Brain microvascular endothelial cell (primary cell): ENCODE measurements around the gene SPP1.

Experiments used
- DNase-seq: peaks from one replicate; pipeline ENCODE4 v3.0.0-alpha.2; 2020
- H3K27ac ChIP-seq: fragments of 250-450 bp; sonication (Bioruptor Pico); 2 replicates; pipeline ENCODE4 v1.5.1; 2020; ENCODE audit warnings: mild to moderate bottlenecking, moderate library complexity
- H3K27me3 ChIP-seq: fragments of 250-450 bp; sonication (Bioruptor Pico); replicated peaks from 2 replicates; pipeline ENCODE4 v1.5.1; 2020; ENCODE audit warnings: mild to moderate bottlenecking
- H3K36me3 ChIP-seq: fragments of 250-450 bp; sonication (Bioruptor Pico); replicated peaks from 2 replicates; pipeline ENCODE4 v1.5.1; 2020; ENCODE audit warnings: mild to moderate bottlenecking
- H3K4me3 ChIP-seq: 2 replicates; pipeline ENCODE4 v1.5.1; 2011; ENCODE audit warnings: low read depth, mild to moderate bottlenecking, control low read depth, low read length, moderate library complexity
- CTCF ChIP-seq: IDR thresholded peaks from 2 replicates; pipeline ENCODE4 v1.5.1; 2011; ENCODE audit warnings: low read depth, mild to moderate bottlenecking, moderate library complexity, low read length, control low read depth, inconsistent platforms; ENCODE audit errors: missing control alignments
- in situ Hi-C: cut with HindIII; loops from 2 replicates; pipeline ENCODE4 v1.10.0; 2017; ENCODE audit warnings: low sequenced_read_pairs, low pct_ligation_motif_present

The SPP1 gene

DNA sequence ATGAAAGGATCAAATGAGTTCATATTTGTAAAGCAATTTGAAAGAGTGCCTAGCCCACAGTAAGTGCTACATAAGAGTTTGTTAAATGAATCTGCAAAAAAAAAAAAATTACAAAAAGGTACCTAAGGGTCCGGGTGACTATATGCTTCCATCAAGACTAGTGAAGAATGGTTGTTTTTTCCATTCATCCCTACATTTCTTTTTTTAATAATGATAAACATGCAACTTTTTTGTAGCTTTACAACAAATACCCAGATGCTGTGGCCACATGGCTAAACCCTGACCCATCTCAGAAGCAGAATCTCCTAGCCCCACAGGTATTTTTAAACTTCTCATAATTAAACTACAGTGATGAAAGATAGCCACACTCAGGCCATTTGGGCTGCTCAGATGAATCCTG is 4.3 kb downstream of the SPP1 start:
- Histone ChIP-seq H3K27me3 (no peaks in the 10 kb centered on the region), H3K36me3 (no peaks in the 10 kb centered on the region), H3K4me3 (no peak overlapping the region), H3K27ac (no peak overlapping the region)
- in situ Hi-C loops, result loop anchor here (10.0 kb wide), 1 partner anchor 125 kb away; no protein-coding TSS in a partner anchor
- DNase-seq, result no peak
- no peak for TF ChIP-seq CTCF

- Histone ChIP-seq H3K36me3 (no peaks in the 10 kb centered on the region), H3K4me3 (no peak overlapping the region), H3K27me3 (no peaks in the 10 kb centered on the region), H3K27ac (no peak overlapping the region)
- in situ Hi-C loops, result no loop called here
- DNase-seq, result no peak
- no peak for TF ChIP-seq CTCF
Measured at GRCh38 chr4:87981486-87981885, 6.0 kb downstream of the SPP1 start.

GRCh38 chr4:87982036-87982435 is 6.5 kb downstream of the SPP1 start:
- in situ Hi-C loops, result no loop called here
- no peak overlapping the region for H3K27ac ChIP-seq

GRCh38 chr4:87982446-87983010 is 7.0 kb downstream of the SPP1 start:
- no peak overlapping the region for H3K4me3 ChIP-seq
- no peak for TF ChIP-seq CTCF
- DNase-seq, result peak; percentile 38
- H3K36me3 ChIP-seq, result no peaks in the 10 kb centered on the region
- H3K27ac ChIP-seq, result no peak overlapping the region
- in situ Hi-C loops, result no loop called here
- no peaks in the 10 kb centered on the region for H3K27me3 ChIP-seq

More at GRCh38 chr4:87982036-87982435, 6.5 kb downstream of the SPP1 start:
- no peak for TF ChIP-seq CTCF
- no peak overlapping the region for H3K4me3 ChIP-seq
- H3K36me3 ChIP-seq, result no peaks in the 10 kb centered on the region
- H3K27me3 ChIP-seq, result no peaks in the 10 kb centered on the region
- DNase-seq, result no peak

- DNase-seq, result no peak
- no peak overlapping the region for H3K4me3 ChIP-seq
- H3K36me3 ChIP-seq, result no peaks in the 10 kb centered on the region
- no peaks in the 10 kb centered on the region for H3K27me3 ChIP-seq
- TF ChIP-seq CTCF, result no peak
- in situ Hi-C loops, result no loop called here
- H3K27ac ChIP-seq, result no peak overlapping the region
Measured at GRCh38 chr4:87983996-87984395, 8.5 kb downstream of the SPP1 start.
